A673 (cell line): Measurements from ENCODE around the gene HPCAL4. TPM values are rescaled to one million over a fixed set of nuclear protein-coding genes. Genes with fewer than 3 reads are reported as not detected.

Experiments used
- BruUV-seq: library from RNA; stranded (reverse); fragments of 400-500 nt; replicated peaks from 2 replicates; lab custom pipeline; 2021; lab: Mats Ljungman, UMichigan
- CTCF ChIA-PET: fragments of 300-600 bp; sonication (Branson Sonifier 250); formaldehyde crosslinking; loops from one replicate; lab custom pipeline; 2022; ENCODE audit warnings: antibody characterized with exemption; lab: Charles Lee
- POLR2A ChIA-PET: fragments of 300-600 bp; sonication (Branson Sonifier 250); formaldehyde crosslinking; loops from one replicate; lab custom pipeline; 2022; ENCODE audit warnings: antibody characterized with exemption; ENCODE audit not compliant: low non-redundant PET; lab: Charles Lee
- DNase-seq: peaks from one replicate; pipeline ENCODE4 v3.0.0-alpha.2; 2015; ENCODE audit warnings: low spot score
- H3K27ac ChIP-seq: fragments of 200-600 bp; sonication (generic); 2 replicates; pipeline ENCODE4 v1.5.1; 2016; ENCODE audit warnings: mixed run types, low read depth, mild to moderate bottlenecking, mixed read lengths, antibody characterized with exemption, low read length; ENCODE audit not compliant: poor library complexity, severe bottlenecking
- H3K27me3 ChIP-seq: fragments of 200-600 bp; sonication (generic); replicated peaks from 2 replicates; pipeline ENCODE4 v1.6.1; 2017; ENCODE audit warnings: mixed run types, low read depth, mild to moderate bottlenecking, mixed read lengths, antibody characterized with exemption, low read length; ENCODE audit not compliant: insufficient read depth, poor library complexity
- H3K36me3 ChIP-seq: fragments of 200-600 bp; sonication (generic); 2 replicates; pipeline ENCODE4 v1.6.1; 2016; ENCODE audit warnings: mixed run types, mild to moderate bottlenecking, mixed read lengths, antibody characterized with exemption, low read length; ENCODE audit not compliant: insufficient read depth, poor library complexity, severe bottlenecking
- H3K4me1 ChIP-seq: fragments of 200-600 bp; sonication (generic); 2 replicates; pipeline ENCODE4 v1.6.1; 2017; ENCODE audit warnings: mixed run types, mild to moderate bottlenecking, mixed read lengths, antibody characterized with exemption, low read length; ENCODE audit not compliant: insufficient read depth, poor library complexity, severe bottlenecking
- H3K4me3 ChIP-seq: fragments of 200-600 bp; sonication (generic); 2 replicates; pipeline ENCODE4 v1.5.1; 2016; ENCODE audit warnings: low read depth, mixed run types, mild to moderate bottlenecking, mixed read lengths, low read length; ENCODE audit not compliant: poor library complexity, severe bottlenecking
- H3K9me3 ChIP-seq: fragments of 200-600 bp; sonication (generic); 2 replicates; pipeline ENCODE4 v1.6.1; 2016; ENCODE audit warnings: mixed run types, low read depth, mild to moderate bottlenecking, mixed read lengths, antibody characterized with exemption, low read length; ENCODE audit not compliant: poor library complexity, severe bottlenecking
- CTCF ChIP-seq: fragments of 300-800, 200-600 bp; sonication (generic); conservative IDR thresholded peaks from 2 replicates; pipeline ENCODE4 v1.5.1; 2017; ENCODE audit warnings: low read depth, mild to moderate bottlenecking, antibody characterized with exemption, low read length, moderate library complexity, mixed read lengths
- EZH2 ChIP-seq: fragments of 200-600 bp; sonication (generic); IDR thresholded peaks from 2 replicates; pipeline ENCODE4 v1.6.1; 2017; ENCODE audit warnings: borderline replicate concordance, low read depth, mild to moderate bottlenecking, mixed read lengths, antibody characterized with exemption, low read length; ENCODE audit not compliant: poor library complexity, severe bottlenecking
- intact Hi-C: fragments of 100-400 bp; cut with micrococcal nuclease; formaldehyde crosslinking; loops from one replicate; pipeline ENCODE4 v1.10.0; 2022; ENCODE audit not compliant: unreplicated experiment
- total RNA-seq: library from RNA; stranded (reverse); gene quantifications from 2 replicates; pipeline ENCODE4 v1.2.3, GENCODE V29; 2021

Gene HPCAL4
- total RNA-seq, 1 experiment from 2014 or later, result not detected

- DNase-seq, result no peak
- H3K36me3 ChIP-seq, result no peaks in the 10 kb centered on the region
- no peak overlapping the region for H3K27ac ChIP-seq
- TF ChIP-seq EZH2, result no peak
- TF ChIP-seq CTCF, result no peak
- ChIA-PET CTCF (no interaction called here), POLR2A (no interaction called here)
- H3K27me3 ChIP-seq, result peaks cover 51% of the 10 kb centered on the region
- no peak overlapping the region for H3K4me3 ChIP-seq
- H3K9me3 ChIP-seq, result no peaks in the 10 kb centered on the region
- intact Hi-C loops, result no loop called here
- no TSS peak for BruUV-seq
- H3K4me1 ChIP-seq, result no peaks in the 10 kb centered on the region
Measured at GRCh38 chr1:39680751-39681150, 10.5 kb downstream of the HPCAL4 start.

- intact Hi-C loops, result no loop called here
- DNase-seq, result no peak
- Histone ChIP-seq H3K4me1 (no peaks in the 10 kb centered on the region), H3K9me3 (no peaks in the 10 kb centered on the region), H3K27ac (no peak overlapping the region), H3K36me3 (no peaks in the 10 kb centered on the region), H3K27me3 (peaks cover 47% of the 10 kb centered on the region), H3K4me3 (no peak overlapping the region)
- TF ChIP-seq CTCF, result no peak
- TF ChIP-seq EZH2, result no peak
- no TSS peak for BruUV-seq
- ChIA-PET CTCF (no interaction called here), POLR2A (no interaction called here)
Measured at GRCh38 chr1:39679821-39680220, 11.4 kb downstream of the HPCAL4 start.

- H3K27me3 ChIP-seq, result peaks cover 43% of the 10 kb centered on the region
- no peak overlapping the region for H3K27ac ChIP-seq
- H3K36me3 ChIP-seq, result no peaks in the 10 kb centered on the region
- no peaks in the 10 kb centered on the region for H3K4me1 ChIP-seq
- no peak for DNase-seq
- BruUV-seq, result no TSS peak
- TF ChIP-seq CTCF, result no peak
- TF ChIP-seq EZH2, result no peak
- no peak overlapping the region for H3K4me3 ChIP-seq
- ChIA-PET CTCF (no interaction called here), POLR2A (no interaction called here)
- intact Hi-C loops, result no loop called here
- no peaks in the 10 kb centered on the region for H3K9me3 ChIP-seq
Measured at GRCh38 chr1:39678889-39679288, 12.3 kb downstream of the HPCAL4 start.
